Activated CD4-positive, alpha-beta T cell treated with anti-CD3 and anti-CD28 coated beads, Interleukin-2, amount 50 U/mL, for 16 hours (primary cell): ENCODE data around the gene PSTPIP1.

Experiments
- DNase-seq: peaks from one replicate; pipeline ENCODE4 v3.0.0-alpha.2; 2020

PSTPIP1 gene

GRCh38 chr15:77020348-77021087, 25.6 kb downstream of the PSTPIP1 start:
- no peak for DNase-seq

- DNase-seq: no peak
These were observed 26.2 kb downstream of the PSTPIP1 start for GRCh38 chr15:77021088-77021481.

- peak; percentile 81 for DNase-seq
These were observed 27.0 kb downstream of the PSTPIP1 start for GRCh38 chr15:77021803-77022381.

GRCh38 chr15:77022646-77023575, 28.0 kb downstream of the PSTPIP1 start:
- no peak for DNase-seq

GRCh38 chr15:77023576-77024272, 28.8 kb downstream of the PSTPIP1 start:
- DNase-seq: no peak

- DNase-seq: peak; percentile 68
These were observed 29.6 kb downstream of the PSTPIP1 start for GRCh38 chr15:77024273-77025082.

- DNase-seq: no peak
These were observed 30.4 kb downstream of the PSTPIP1 start for GRCh38 chr15:77025083-77025901.

- no peak for DNase-seq
These were observed 31.1 kb downstream of the PSTPIP1 start for GRCh38 chr15:77025941-77026411.

GRCh38 chr15:77026501-77027110, 31.7 kb downstream of the PSTPIP1 start:
- DNase-seq: no peak

GRCh38 chr15:77027111-77027696, 32.3 kb downstream of the PSTPIP1 start:
- DNase-seq: no peak

- no peak for DNase-seq
These were observed 32.9 kb downstream of the PSTPIP1 start for GRCh38 chr15:77027697-77028450.

- DNase-seq: no peak
These were observed 33.7 kb downstream of the PSTPIP1 start for GRCh38 chr15:77028451-77029165.

GRCh38 chr15:77029166-77030047, 34.5 kb downstream of the PSTPIP1 start:
- no peak for DNase-seq

GRCh38 chr15:77030048-77030927, 35.4 kb downstream of the PSTPIP1 start:
- DNase-seq: no peak

GRCh38 chr15:77030928-77031375, 36.0 kb downstream of the PSTPIP1 start:
- DNase-seq: no peak

GRCh38 chr15:77031376-77032050, 36.6 kb downstream of the PSTPIP1 start:
- DNase-seq: no peak
